ENCODE results near the gene FAM240B.

FAM240B gene

DNA sequence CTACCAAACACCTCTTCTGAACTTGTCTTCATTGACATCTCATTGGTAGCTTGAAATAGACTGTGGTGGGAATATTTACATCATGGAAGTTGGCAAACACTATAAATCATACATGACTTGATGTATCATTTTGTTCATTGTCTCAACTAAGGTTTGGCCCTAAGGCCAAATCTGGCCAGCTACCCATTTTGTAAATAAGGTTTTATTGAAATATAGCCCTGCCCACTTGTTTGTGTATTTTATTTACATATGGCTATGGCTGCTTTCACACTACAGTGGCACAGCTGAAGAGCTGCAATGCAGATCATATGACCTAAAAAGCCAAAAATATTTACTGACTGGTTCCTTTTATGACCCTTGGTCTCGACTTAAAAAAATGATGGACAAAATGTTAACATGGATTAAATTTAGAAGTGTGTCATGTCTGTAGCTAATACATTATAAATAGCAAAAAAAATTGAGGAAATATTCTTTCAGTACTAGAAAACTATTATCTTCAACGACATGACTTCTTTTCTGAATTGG is 22.1 kb downstream of the FAM240B start:
- no peak for DNase-seq

DNA sequence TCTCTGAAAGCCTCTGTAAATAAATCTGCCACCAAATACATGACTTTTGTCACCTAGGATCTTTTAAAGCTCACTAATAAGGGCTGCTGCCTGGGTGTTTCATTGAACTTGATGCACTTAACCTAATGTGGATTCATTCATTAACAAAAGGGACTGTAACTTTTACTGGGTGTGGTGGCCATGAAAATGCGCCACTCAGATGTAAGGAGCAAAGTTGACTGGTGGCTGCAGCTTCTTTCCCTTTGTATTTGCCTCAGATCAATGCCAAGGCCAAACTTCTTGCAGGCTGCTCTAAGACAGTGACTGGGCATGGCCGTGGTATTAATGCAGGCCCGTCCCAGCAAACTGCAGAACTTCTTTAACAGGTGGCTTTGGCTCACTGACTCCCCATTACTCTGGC is 22.9 kb downstream of the FAM240B start:
- no peak for DNase-seq

DNA sequence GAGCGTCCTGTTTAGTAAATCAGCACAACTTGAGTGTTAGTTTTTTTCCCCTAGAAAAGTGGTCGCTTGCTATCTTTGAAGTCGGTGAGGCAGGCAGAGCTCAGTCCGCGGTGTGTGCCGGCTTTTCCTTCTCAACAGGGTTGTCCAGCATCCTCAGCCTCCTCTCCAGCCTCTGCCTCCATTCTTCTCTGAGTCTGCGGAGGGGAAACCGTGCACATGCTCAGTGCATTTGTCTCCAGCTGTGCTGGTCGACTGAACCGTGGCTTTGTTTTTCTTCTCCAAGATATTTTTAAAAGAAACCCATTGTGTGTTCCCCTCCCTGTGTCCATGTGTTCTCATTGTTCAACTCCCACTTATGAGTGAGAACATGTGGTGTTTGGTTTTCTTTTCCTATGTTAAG is 25.3 kb downstream of the FAM240B start:
- DNase-seq: no peak

DNA sequence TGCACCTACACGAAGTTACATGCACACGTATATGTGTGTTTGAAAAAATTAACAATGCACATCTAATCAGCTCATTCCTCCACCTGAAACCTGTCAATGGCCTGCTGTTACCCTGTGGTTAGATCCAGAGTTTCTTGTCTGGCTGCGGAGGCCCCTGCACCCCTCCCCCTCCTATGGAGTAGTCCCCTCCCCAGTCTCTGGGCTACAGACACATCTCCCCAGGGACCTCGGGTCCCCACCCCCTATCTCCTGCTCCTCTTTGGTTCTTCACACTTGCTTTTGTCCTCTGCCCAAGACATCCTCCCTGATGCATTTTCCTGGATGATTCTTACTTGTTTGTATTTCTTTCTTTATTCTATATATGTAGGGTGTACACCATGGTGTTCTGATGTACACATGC is 27.2 kb downstream of the FAM240B start:
- DNase-seq: no peak

DNA sequence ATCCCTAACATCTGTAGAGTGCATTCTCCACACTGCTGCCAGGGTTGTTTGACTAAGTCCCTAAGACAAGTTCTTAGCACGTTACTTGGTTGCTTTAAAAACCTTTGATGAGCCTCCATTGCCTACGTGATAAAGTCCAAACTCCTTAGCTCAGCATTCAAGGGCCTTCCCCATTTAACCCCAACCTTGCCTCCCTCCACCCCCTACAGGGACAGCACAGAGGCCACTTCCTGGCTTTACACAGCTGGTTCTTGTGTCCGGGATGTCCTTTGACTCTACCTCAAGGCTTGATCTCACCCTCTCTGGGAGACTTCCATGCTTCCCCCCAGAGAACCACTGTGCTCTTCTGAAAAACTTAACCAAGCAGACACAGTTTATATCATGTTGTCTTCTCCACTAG is 29.4 kb downstream of the FAM240B start:
- DNase-seq: no peak

DNA sequence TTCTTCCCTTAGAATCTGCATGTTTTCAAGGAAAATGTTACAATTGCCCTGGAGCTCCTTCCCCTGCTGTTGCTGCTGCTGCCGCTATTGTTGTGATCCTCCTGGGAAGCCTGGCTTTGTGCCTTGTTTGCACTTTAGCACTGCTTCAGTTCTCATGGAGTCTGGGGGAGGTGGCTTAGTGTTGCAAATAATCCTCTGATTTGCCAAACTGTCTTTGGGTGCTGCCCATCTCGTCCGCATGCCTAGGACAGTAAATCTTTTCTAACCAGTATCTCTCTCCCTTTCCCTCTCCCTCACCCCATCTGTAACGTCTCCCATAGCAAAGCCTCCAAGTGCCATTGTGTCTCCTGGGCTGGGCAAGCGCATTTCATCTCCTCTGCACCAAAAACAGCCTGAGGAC is 30.3 kb downstream of the FAM240B start:
- no peak for DNase-seq

DNA sequence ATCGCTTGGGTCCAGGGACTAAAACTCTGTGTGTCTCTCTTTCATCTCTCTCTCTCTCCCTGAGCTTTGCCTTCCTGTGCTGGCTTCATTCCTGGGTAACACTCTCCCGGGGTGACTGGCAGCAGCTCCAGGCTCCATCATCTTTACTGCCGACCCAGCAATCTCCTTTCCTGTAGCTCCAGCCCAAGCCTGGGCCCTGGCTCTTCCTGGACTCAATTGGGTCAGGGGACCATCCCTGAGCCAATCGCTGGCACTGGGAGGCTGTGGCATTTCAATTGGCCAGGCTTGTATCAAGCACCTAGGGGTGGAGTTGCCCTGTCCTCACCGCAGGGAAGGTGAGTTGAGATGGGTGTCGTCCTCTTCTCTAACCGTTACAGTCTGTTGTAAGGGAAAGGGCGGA is 31.9 kb downstream of the FAM240B start:
- no peak for DNase-seq

DNA sequence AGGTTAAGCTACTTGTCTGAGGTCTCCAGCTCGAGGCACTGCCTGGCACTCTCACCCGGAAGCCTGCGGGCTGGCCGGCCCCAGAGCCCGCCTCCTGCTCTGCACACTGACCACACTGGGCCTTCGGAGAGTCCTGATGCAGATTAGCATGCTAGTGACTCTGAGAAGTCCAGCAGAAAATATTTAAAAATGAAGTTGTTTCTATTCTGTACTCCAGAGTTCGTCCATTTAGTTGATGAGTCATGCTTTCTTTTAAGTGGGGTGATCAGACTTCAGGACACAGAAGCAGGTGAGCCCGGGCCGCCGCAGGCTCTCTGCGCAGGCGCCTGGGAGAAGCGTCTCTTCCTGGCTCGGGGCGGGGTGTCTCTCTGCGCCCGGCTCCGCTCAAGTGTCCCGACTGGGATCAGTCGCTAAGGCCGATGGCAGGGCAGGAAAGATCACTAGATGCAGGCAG is 32.5 kb downstream of the FAM240B start:
- peak; percentile 8 for DNase-seq

DNA sequence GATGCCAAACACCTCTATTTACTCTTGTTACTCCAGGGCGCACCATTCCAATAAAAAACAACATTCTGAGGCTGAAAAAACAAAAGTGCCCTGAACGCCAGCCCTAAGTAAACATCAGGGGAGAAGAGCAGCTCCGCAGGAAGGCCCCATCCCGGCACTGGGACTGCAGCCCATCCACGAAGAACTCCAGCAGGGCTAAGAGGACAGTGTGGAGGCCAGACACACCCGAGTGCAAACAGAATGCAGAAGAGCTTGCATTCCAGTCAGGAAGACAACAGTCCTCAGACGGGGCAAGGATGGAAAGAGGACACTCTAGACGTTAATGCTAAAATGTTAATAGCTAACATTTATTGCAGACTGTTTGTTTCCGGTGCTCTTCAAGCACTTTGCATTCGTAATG is 33.0 kb downstream of the FAM240B start:
- no peak for DNase-seq

DNA sequence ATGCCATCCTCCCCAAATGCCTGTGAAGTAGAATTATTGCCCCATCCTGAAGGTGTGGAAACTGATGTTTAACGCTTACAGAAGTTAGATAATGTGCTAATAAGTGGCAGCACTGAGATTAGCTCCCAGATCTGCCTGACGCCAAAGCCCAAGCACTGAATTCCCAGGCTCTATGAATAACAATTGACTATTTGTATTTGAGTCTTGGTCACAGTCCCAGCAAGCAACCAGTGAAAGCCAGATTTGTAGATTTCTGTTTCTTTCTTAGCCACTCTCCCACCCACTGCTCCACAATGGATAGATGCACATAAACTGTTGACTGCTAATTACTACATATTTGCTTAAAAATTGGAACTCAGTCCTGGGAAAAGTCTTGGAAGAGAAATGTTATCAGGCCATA is 34.4 kb downstream of the FAM240B start:
- no peak for DNase-seq

DNA sequence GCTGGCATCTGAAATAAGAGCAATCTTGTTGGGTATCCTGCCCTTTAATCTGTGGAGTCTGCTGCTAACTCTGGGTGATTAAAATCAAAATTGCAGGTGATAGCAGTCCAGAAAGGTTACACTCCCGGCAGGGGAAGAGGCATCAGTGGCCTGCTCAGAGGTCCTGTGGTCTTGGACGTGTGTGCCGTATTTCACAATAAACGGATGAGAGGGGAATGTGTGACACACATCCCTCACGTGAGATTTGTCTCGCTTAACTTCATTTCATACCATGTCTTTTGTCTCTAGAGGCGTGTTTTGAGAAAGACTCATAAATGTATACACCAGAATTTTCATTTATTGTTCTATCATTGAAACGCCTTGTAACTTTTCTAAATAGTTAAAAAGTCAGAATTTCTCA is 36.6 kb downstream of the FAM240B start:
- DNase-seq: no peak

DNA sequence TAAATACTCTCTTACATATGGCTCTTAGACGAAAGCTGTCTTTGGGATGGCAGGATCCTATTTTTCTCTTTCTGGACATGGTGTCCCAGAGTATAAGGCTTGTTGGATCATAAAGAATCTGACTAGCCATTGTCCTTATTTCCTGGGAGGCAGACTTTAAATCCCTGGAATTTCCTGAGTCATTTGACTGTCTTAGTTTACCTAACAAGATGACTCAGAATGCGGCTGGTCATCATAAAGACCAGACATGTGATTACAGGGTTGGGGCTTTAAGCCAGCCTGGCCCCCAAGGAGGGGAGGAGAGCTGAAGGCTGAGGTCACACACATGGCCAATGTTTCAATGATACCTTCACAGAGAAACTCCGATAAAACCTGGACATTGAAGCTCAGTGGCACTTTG is 37.2 kb downstream of the FAM240B start:
- DNase-seq: no peak

DNA sequence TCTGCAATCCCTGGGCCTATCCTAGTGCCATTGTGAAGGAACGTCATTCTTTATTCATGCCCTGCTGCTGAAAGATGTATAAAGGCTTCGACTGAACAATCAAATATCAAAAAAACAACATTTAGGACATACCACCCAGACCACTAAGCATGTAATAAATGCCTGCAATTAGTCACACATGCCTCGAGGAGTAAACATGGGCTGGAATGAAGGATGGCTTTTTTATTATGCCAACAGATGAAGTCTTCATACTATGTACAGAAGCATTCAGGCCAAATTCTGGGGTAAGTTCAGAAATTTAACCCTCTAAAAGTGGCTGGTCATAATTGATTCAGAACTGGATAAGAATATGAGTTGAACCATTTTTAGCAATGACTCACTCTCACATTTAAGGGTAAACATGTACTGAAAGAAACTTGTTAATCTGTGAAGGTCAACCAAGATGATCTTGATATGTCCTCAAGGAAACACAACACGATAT is 38.1 kb downstream of the FAM240B start:
- no peak for DNase-seq

DNA sequence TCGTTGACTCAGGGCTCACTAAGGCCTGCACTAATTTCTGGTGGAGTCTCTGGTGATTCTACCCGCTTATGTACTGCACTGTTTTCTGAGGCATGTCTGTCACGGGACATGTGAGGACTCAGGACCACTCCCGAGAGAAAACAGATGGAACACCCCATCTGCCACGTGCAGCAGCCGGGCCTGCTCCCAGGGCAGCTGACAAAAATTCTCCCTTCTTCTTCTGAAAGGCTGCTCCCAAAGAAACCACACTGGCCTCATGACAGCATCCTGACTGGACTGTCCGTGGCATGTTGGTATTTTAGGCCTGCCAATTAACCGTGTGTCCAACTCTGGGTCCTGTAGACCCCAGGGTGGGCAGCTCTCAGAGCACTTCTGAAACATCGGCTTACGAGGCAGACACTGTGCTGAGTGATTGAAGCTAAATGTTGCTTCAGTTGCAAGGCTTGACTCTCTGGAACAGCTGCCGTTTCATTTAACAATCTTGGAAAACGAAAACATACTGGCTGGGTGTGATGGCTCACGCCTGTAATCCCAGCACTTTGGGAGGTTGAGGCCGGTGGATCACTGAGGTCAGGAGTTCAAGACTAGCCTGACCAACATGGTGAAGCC is 39.0 kb downstream of the FAM240B start:
- DNase-seq: no peak

DNA sequence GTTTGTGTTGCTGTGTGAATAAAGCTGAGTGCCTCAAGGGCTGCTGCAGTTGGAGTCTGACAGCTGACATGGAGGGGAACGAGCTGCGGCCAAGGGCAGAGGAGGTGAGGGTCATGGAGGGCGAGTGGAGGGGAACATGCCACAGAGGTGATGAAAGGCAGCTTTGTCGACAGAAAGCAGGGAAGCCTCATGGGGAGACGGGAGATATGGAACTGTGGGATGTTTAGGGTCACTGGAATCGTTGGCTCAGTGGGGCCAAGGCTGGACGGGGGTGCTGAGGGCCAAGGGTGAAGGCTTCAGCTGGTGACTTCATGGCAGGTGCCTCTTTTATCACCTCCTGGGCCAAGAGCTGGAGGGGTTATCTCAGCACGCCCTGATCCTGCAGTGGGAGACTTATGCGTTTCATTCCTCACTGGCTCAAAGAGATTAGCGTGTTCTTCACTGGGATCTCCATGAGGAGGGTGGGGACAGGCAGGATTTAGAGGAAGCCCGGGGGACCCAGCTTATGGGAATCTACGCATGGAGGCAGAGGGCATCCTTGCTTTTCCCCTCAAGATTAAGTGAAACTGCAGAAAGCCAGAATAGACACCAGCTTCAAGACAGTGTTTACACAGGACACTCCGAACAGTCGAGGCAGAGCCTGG is 42.2 kb downstream of the FAM240B start:
- no peak for DNase-seq

DNA sequence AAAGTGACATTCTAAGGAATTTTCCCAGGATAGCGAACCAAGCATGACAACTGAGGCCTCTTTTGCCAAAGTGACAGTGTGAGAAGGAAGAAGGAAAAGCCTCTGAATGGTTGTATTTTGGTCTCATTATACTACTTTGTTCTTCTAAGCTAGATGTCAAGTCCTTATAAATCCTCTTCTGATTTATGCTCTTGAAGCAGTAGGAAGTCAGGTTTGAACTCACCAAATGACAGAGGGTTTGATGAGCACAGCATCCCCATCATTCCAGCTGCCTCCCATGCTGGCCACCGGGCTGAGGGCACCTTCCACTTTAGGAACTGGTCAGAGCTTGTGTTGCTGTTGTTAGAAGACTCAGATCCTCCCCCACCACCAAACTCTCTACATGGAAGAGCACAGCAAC is 44.1 kb downstream of the FAM240B start:
- no peak for DNase-seq

DNA sequence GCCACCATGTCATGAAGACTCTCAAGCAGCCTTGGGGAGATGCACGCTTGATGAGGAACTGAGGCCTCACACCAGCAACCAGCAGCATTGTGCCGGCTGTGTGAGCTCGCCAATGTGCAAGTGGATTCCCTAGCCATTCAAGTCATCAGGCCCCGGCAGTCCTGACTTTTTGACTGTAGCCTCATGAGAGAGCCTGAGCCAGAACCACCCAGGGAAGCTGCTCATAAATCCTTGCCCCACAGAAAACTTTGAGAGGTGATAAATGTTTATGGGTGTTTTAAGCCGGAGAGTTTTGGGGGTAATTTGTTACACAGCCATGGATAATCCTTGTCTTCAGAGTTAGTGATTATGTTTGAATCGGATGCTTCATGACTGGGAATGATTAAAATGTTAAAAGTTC is 44.7 kb downstream of the FAM240B start:
- no peak for DNase-seq

DNA sequence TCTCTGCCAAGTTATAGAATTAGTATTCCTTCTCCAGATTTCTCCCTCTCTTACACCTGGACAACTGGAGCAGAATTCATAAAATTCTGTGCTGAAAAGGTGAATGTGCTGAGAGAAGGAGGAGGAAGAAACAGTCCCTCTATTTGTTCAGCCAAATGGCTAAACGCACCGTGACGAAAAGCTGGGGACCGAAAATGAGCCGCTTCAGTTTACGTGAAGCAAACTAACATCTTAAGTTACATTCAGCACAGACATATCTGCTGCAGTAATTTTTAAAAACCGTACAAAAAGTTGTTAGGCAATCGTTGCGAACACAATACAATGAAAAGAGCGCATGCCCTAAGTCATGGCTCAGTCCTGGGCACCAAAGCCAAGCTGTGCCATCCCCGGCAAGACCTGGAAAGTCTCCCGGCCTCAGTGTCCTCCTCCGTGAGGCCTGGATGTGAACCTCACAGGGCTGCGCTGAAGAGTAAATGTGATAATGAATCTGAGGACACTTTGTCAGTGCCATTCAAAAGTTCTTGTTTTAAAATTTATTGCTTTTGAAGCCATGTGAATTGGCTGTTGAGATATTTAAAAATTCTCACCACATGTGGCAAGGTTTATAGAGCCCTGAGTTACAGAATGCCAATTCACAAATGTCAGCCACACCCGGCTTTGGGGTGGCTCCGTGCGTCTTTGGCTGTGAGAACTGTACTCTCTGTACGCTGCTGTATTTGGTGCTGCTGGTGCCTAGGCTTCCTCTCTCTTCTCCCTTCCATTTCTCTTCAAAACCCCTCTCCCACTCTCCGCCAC is 46.3 kb downstream of the FAM240B start:
- no peak for DNase-seq

DNA sequence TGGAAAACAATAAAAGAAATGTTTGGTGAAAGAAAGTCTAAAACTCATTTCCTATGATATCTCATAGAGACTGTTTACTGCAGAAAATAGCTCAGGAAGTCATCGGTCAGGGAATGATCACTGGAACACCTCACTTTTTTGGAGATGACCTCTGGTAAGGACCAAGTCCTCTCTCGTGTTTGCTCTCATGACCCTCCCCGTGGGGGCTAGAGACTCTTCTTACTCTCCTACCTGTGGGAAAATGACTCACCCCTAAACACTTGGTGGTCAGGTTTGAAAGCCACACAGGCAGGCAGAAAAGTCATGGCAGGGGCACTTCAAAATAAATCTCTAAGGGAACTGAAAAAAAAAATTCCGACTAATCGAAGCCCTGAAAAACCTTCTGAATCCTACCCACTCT is 48.2 kb downstream of the FAM240B start:
- DNase-seq: no peak

DNA sequence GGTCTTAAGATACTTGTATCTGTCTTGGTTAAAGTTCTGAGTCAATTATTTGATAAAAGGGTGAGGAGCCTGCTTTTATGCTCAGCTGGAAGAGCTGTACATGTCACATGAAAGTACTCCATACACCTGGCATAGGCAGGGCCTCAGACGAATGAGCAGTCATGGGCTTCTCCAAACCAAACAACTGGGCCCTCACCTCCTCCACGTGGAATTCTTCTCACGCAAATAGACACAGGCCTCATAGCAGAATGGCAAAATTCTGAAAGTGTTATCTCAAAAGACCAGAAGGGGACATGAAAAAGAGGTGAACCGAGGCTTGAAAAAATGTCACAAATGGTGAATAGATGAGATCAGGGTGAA is 48.6 kb downstream of the FAM240B start:
- DNase-seq: no peak

DNA sequence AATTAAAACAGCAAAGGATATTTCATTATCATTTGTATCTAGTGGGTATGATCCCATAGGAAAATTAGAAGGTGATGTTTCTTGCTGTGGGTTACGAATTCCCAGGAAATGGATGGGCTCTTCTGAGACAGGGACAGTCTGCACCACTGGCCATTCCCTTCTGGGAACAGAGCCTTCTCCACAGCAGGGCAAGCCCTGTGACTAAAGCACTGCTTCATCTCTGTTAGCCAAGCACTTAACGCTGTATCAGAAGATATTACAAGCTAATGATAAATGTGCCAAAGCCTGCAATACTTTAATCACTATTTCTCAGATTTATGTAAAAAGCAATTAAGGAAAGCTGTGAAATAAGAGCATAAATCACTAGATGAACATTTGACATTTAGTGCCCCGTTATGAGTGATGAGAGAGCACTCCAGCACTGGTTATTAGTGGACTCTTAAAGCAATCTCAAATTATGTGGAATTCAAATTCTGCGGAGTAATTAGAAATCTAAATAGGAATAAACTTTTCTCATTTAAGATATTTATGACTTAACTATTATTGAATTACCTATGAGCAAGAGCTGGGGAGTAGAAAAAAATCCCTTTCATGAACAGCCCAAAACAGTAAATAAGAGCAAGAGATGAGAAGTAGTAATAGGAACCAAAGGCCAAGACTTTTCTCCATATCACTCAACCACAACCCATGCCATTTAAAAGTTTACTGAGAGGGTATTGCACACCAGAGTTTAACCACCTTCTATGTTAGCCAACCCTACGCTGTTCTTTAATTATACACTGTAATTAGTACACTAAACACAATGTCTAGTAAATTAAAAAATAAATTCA is 49.2 kb downstream of the FAM240B start:
- DNase-seq: no peak

DNA sequence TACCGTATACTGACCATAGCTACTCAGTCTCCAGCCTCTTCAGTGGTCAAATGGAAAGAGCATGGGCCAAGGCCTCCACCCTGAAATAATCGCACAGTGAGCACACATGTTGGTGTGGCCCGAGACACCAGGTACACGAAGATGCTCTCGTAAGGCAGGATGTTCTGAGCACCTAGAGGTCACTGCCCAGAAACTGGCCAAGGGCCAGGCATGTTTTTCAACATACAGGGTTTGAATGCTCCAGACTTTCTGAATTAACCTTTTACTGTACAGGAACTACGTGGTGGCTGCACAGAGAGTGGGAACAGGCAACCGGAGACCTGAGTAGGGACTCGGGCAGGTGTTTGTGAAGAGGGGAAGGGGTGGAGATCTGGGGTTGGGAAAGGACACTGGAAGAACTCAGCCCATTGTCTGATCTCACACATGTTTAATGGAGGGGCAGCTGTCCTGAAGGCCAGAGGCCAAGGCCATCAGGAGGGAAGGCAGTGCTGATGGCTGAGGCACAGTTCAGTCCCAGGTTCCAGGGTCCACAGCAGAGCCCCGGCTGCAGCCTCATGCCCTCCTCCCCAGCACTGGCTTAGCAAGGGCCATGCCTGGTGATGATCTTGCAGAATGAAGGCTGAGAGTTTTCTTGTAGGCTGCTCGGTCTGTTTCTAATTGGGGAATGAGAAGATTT is 51.0 kb downstream of the FAM240B start:
- DNase-seq: no peak

All from CD4-positive, alpha-beta T cell treated with Interleukin-4 for 4 hours (primary cell).